ENCODE results near the gene DSC3. TPM values are rescaled to one million over a fixed set of nuclear protein-coding genes. Genes with fewer than 3 reads are reported as not detected.
"Not testable (repeated sequence)": the region's sequence is repeated elsewhere in the genome, so short reads cannot be mapped to it uniquely, and the experiment has no call there.

The DSC3 gene
- polyA plus RNA-seq, 1 donor, result 0.34 TPM

GRCh38 chr18:31041271-31042083, 1.1 kb downstream of the DSC3 start:
- DNase-seq (ENCODE audit: low read depth), result no peak

- DNase-seq (ENCODE audit: low read depth), result no peak
Measured at GRCh38 chr18:31040686-31041270, 1.8 kb downstream of the DSC3 start.

- DNase-seq (ENCODE audit: low read depth), result no peak
Measured at GRCh38 chr18:31039426-31039825, 3.1 kb downstream of the DSC3 start.

- DNase-seq (ENCODE audit: low read depth), result not testable (repeated sequence)
Measured at GRCh38 chr18:31037686-31038085, 4.9 kb downstream of the DSC3 start.

- no peak for DNase-seq (ENCODE audit: low read depth)
Measured at GRCh38 chr18:31034541-31034940, 8.0 kb downstream of the DSC3 start.

- no peak for DNase-seq (ENCODE audit: low read depth)
Measured at GRCh38 chr18:31030574-31031278, 11.8 kb downstream of the DSC3 start.

GRCh38 chr18:31015715-31016434, 26.7 kb downstream of the DSC3 start:
- no peak for DNase-seq (ENCODE audit: low read depth)

GRCh38 chr18:31011455-31011854, 31.1 kb downstream of the DSC3 start:
- not testable (repeated sequence) for DNase-seq (ENCODE audit: low read depth)

- DNase-seq (ENCODE audit: low read depth), result no peak
Measured at GRCh38 chr18:31010601-31011000, 31.9 kb downstream of the DSC3 start.

- DNase-seq (ENCODE audit: low read depth), result no peak
Measured at GRCh38 chr18:30999887-31000628, 42.5 kb downstream of the DSC3 start.

GRCh38 chr18:30999186-30999585, 43.4 kb downstream of the DSC3 start:
- DNase-seq (ENCODE audit: low read depth), result no peak

GRCh38 chr18:30997223-30997622, 45.3 kb downstream of the DSC3 start:
- DNase-seq (ENCODE audit: low read depth), result no peak

- no peak for DNase-seq (ENCODE audit: low read depth)
Measured at GRCh38 chr18:30992231-30992630, 50.3 kb downstream of the DSC3 start.

- no peak for DNase-seq (ENCODE audit: low read depth)
Measured at GRCh38 chr18:30991397-30991796, 51.1 kb downstream of the DSC3 start.

GRCh38 chr18:30989141-30989540, 53.4 kb downstream of the DSC3 start:
- DNase-seq (ENCODE audit: low read depth), result no peak

- no peak for DNase-seq (ENCODE audit: low read depth)
Measured at GRCh38 chr18:30988440-30988839, 54.1 kb downstream of the DSC3 start.

- no peak for DNase-seq (ENCODE audit: low read depth)
Measured at GRCh38 chr18:30987467-30988241, 54.9 kb downstream of the DSC3 start.

- no peak for DNase-seq (ENCODE audit: low read depth)
Measured at GRCh38 chr18:30985753-30986152, 56.8 kb downstream of the DSC3 start.

GRCh38 chr18:30982285-30982992, 60.1 kb downstream of the DSC3 start:
- no peak for DNase-seq (ENCODE audit: low read depth)

- not testable (repeated sequence) for DNase-seq (ENCODE audit: low read depth)
Measured at GRCh38 chr18:30978091-30978490, 64.5 kb downstream of the DSC3 start.

All from forelimb muscle (tissue), 1 donor.